CD4-positive, CD25-positive, alpha-beta regulatory T cell (primary cell): ENCODE data around the gene OSM. TPM values are rescaled to one million over a fixed set of nuclear protein-coding genes. Genes with fewer than 3 reads are reported as not detected.
"Not testable (repeated sequence)": the region's sequence is repeated elsewhere in the genome, so short reads cannot be mapped to it uniquely, and the experiment has no call there.

Experiments used
- ATAC-seq, 2 donors: fragments of 150-1000 bp; cut with Tn5 transposase; one replicate each; pipeline ENCODE4 v1.10.0; 2021; ENCODE audit warnings: low read depth in 2 of 2, moderate number of reproducible peaks in 2 of 2, moderate library complexity in 1 of 2
- DNase-seq, 3 donors: peaks; one replicate each; pipeline versions ENCODE4 v3.0.0 to v3.0.0-alpha.2; 2012 to 2022; ENCODE audit warnings: mixed read lengths in 1 of 3
- H3K27ac ChIP-seq: one replicate; pipeline ENCODE4 v1.7.0; 2013; ENCODE audit warnings: mild to moderate bottlenecking, low read length; ENCODE audit not compliant: insufficient read depth, poor library complexity, severe bottlenecking
- H3K27me3 ChIP-seq: one replicate; pipeline ENCODE4 v1.7.0; 2013; ENCODE audit warnings: low read length; ENCODE audit not compliant: control insufficient read depth, insufficient read depth
- H3K36me3 ChIP-seq: one replicate; pipeline ENCODE4 v1.7.0; 2013; ENCODE audit warnings: mild to moderate bottlenecking, low read length, moderate library complexity; ENCODE audit not compliant: control insufficient read depth, insufficient read depth
- H3K4me1 ChIP-seq: 2 replicates; pipeline ENCODE4 v1.7.0; 2013; ENCODE audit warnings: mild to moderate bottlenecking, low read length; ENCODE audit not compliant: insufficient read depth, control insufficient read depth, poor library complexity, severe bottlenecking
- H3K4me3 ChIP-seq: one replicate; pipeline ENCODE4 v1.7.0; 2013; ENCODE audit warnings: low read depth, mild to moderate bottlenecking, low read length, moderate library complexity
- H3K9me3 ChIP-seq, 2 experiments: 1 replicate in 1 of 2; 2 replicates in 1 of 2; pipeline ENCODE4 v1.7.0; 2013; ENCODE audit warnings: low read length in 2 of 2, mild to moderate bottlenecking in 1 of 2, moderate library complexity in 1 of 2; ENCODE audit not compliant: control insufficient read depth in 2 of 2
- H3K27ac Mint-ChIP-seq, 3 donors: one replicate each; pipeline ENCODE4 v1.8.0; 2020 to 2022; ENCODE audit warnings: mild to moderate bottlenecking in 3 of 3, mixed read lengths in 3 of 3, moderate library complexity in 2 of 3
- H3K27me3 Mint-ChIP-seq: one replicate; pipeline ENCODE4 v1.8.0; 2022; ENCODE audit warnings: mild to moderate bottlenecking, mixed read lengths
- H3K36me3 Mint-ChIP-seq: one replicate; pipeline ENCODE4 v1.8.0; 2020; ENCODE audit warnings: mixed read lengths
- H3K4me1 Mint-ChIP-seq, 4 donors: one replicate each; pipeline ENCODE4 v1.8.0; 2020 to 2022; ENCODE audit warnings: mixed read lengths in 4 of 4, mild to moderate bottlenecking in 1 of 4
- H3K4me3 Mint-ChIP-seq, 4 donors: one replicate each; pipeline ENCODE4 v1.8.0; 2020 to 2022; ENCODE audit warnings: mild to moderate bottlenecking in 4 of 4, mixed read lengths in 4 of 4, moderate library complexity in 3 of 4
- H3K9me3 Mint-ChIP-seq, 7 donors: one replicate each; pipeline ENCODE4 v1.8.0; 2020 to 2022; ENCODE audit warnings: mixed read lengths in 7 of 7, mild to moderate bottlenecking in 3 of 7, moderate library complexity in 2 of 7
- polyA plus RNA-seq, 4 donors: library from polyadenylated mRNA; unstranded; fragments of 300-500 nt; fragmentation: Illumina TruSeq; gene quantifications; one replicate each; pipeline ENCODE4 v1.2.3, GENCODE V29; 2021
- total RNA-seq: library from RNA; stranded (reverse); gene quantifications from one replicate; pipeline ENCODE4 v1.2.3, GENCODE V29; 2022

OSM gene
- total and polyA plus RNA-seq, 5 donors from 2014 or later = 2.4 to 24.0 (median 6.9) TPM

DNA sequence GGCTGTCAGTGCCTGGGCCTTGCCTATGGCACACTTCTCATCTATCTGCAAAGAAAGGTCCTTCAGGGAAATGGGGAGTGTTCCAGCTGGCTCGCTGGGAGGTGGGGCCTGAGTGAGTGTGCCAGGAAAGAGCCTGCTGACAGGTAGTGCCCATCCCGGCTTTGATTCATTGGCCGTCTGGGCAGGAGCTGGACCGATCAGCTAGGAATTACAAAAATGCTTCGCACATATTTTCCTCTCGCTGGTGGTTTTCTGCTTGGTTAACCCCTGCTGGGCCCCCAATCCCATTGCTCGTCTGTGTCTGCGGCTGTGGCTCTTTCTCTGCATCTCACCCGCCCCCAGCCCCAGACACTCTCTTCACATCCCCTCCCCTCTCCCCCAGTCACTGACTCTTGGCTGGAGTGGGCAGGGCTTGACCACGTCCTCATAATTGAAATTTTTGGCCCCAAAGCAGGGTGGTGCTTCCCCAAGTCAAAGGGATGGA is 30.9 kb downstream of the OSM start:
- Mint-ChIP-seq H3K4me1 (no peaks in the 10 kb centered on the region), H3K27ac (no peak overlapping the region), H3K4me3 (no peak overlapping the region), H3K9me3 (no peaks in the 10 kb centered on the region), H3K36me3 (no peaks in the 10 kb centered on the region), H3K27me3 (no peaks in the 10 kb centered on the region)
- DNase-seq = no peak
- H3K4me3 ChIP-seq = no peak overlapping the region
- ATAC-seq = no peak
- no peaks in the 10 kb centered on the region for H3K27me3 ChIP-seq
- H3K9me3 ChIP-seq = no peaks in the 10 kb centered on the region
- no peaks in the 10 kb centered on the region for H3K4me1 ChIP-seq
- no peak overlapping the region for H3K27ac ChIP-seq
- H3K36me3 ChIP-seq = no peaks in the 10 kb centered on the region

- Mint-ChIP-seq H3K9me3 (no peaks in the 10 kb centered on the region), H3K4me1 (peaks cover 0 to 2% (median 0%) of the 10 kb centered on the region in 4 donors), H3K27me3 (no peaks in the 10 kb centered on the region), H3K4me3 (no peak overlapping the region), H3K27ac (no peak overlapping the region), H3K36me3 (no peaks in the 10 kb centered on the region)
- no peak overlapping the region for H3K27ac ChIP-seq
- no peak overlapping the region for H3K4me3 ChIP-seq
- no peak for ATAC-seq
- no peaks in the 10 kb centered on the region for H3K4me1 ChIP-seq
- no peak for DNase-seq
- no peaks in the 10 kb centered on the region for H3K9me3 ChIP-seq
- no peaks in the 10 kb centered on the region for H3K36me3 ChIP-seq
- no peaks in the 10 kb centered on the region for H3K27me3 ChIP-seq
Measured at GRCh38 chr22:30234786-30235470, 31.7 kb downstream of the OSM start.

GRCh38 chr22:30234325-30234724 is 32.3 kb downstream of the OSM start:
- H3K9me3 Mint-ChIP-seq, H3K4me3 ChIP-seq, H3K4me1 ChIP-seq, H3K27me3 ChIP-seq, DNase-seq, H3K4me1 Mint-ChIP-seq, H3K36me3 Mint-ChIP-seq, ATAC-seq, H3K36me3 ChIP-seq, H3K27me3 Mint-ChIP-seq, H3K4me3 Mint-ChIP-seq, H3K9me3 ChIP-seq, H3K27ac ChIP-seq, H3K27ac Mint-ChIP-seq: not testable (repeated sequence)

GRCh38 chr22:30233582-30233981 is 33.1 kb downstream of the OSM start:
- Histone ChIP-seq H3K4me1 (no peaks in the 10 kb centered on the region), H3K27ac (no peak overlapping the region), H3K4me3 (no peak overlapping the region), H3K36me3 (no peaks in the 10 kb centered on the region), H3K27me3 (no peaks in the 10 kb centered on the region), H3K9me3 (no peaks in the 10 kb centered on the region)
- no peak overlapping the region for H3K4me3 Mint-ChIP-seq
- H3K36me3 Mint-ChIP-seq = no peaks in the 10 kb centered on the region
- H3K27ac Mint-ChIP-seq = peak overlapping the region in 1 of 3 donors; percentile 46
- H3K4me1 Mint-ChIP-seq = peaks cover 0 to 2% (median 0%) of the 10 kb centered on the region in 4 donors
- no peaks in the 10 kb centered on the region for H3K9me3 Mint-ChIP-seq
- no peak for DNase-seq
- ATAC-seq = no peak
- no peaks in the 10 kb centered on the region for H3K27me3 Mint-ChIP-seq

DNA sequence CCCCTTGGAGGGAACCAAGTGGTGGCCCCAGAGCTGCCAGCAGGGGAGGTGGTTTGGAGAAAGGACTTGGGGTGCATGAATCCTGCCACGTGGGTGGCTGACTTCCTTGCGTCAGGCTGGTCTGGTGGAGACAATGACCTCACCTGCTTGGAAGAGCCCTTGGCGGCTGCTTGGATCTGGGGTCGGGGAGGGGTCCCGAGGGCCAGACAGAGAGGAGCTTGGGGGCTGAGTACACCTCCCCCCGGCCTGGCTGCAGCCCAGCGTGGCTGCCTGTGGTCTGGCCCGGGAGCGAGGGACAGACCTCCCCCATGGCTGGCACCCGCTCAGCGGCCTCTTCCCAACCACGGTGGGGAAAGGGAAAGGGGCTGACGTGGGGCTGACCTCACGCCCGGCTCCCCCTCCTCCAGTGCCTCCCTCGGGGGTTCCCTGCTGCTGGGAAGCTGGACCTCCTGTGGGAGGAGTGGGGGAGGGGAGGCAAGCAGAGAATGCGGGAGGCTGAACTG is 33.9 kb downstream of the OSM start:
- ATAC-seq (no peak), DNase-seq (no peak)
- Mint-ChIP-seq H3K36me3 (no peaks in the 10 kb centered on the region), H3K9me3 (no peaks in the 10 kb centered on the region), H3K4me1 (peaks cover 2 to 5% (median 4%) of the 10 kb centered on the region in 4 donors), H3K27me3 (no peaks in the 10 kb centered on the region), H3K27ac (no peak overlapping the region), H3K4me3 (no peak overlapping the region)
- Histone ChIP-seq H3K36me3 (no peaks in the 10 kb centered on the region), H3K4me1 (no peaks in the 10 kb centered on the region), H3K27me3 (no peaks in the 10 kb centered on the region), H3K9me3 (no peaks in the 10 kb centered on the region), H3K27ac (no peak overlapping the region), H3K4me3 (no peak overlapping the region)

- no peak overlapping the region for H3K27ac Mint-ChIP-seq
- DNase-seq (no peak), ATAC-seq (no peak)
Measured at GRCh38 chr22:30230787-30231461, 35.7 kb downstream of the OSM start.

DNA sequence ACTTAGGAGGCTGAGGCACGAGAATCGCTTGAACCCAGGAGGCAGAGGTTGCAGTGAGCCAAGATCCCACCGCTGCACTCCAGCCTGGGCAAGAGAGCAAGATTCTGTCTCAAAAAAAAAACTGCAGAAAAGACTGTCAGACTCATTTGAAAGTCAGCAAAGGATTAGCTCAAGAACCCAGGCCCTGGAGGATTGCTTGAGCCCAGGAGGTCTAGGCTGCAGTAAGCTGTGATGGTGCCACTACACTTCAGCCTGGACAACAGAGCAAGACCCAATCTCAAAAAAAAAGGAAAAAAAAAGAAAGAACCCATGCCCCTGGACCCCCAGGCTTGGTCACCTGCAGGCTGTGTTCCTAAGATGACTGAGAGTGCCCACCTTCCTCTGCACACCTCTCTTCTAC is 36.3 kb downstream of the OSM start:
- ATAC-seq (no peak), DNase-seq (no peak)
- no peaks in the 10 kb centered on the region for H3K36me3 Mint-ChIP-seq
- no peak overlapping the region for H3K27ac ChIP-seq
- no peaks in the 10 kb centered on the region for H3K9me3 Mint-ChIP-seq
- H3K27me3 ChIP-seq = no peaks in the 10 kb centered on the region
- H3K4me1 ChIP-seq = peaks cover 6% of the 10 kb centered on the region
- H3K27me3 Mint-ChIP-seq = no peaks in the 10 kb centered on the region
- peaks cover 5 to 24% (median 13%) of the 10 kb centered on the region in 4 donors for H3K4me1 Mint-ChIP-seq
- H3K27ac Mint-ChIP-seq = no peak overlapping the region
- no peaks in the 10 kb centered on the region for H3K36me3 ChIP-seq
- no peak overlapping the region for H3K4me3 Mint-ChIP-seq
- H3K4me3 ChIP-seq = no peak overlapping the region
- no peaks in the 10 kb centered on the region for H3K9me3 ChIP-seq

More at GRCh38 chr22:30230787-30231461, 35.7 kb downstream of the OSM start:
- H3K36me3 Mint-ChIP-seq = no peaks in the 10 kb centered on the region
- H3K27me3 Mint-ChIP-seq = no peaks in the 10 kb centered on the region
- Histone ChIP-seq H3K36me3 (no peaks in the 10 kb centered on the region), H3K4me1 (no peaks in the 10 kb centered on the region), H3K27ac (no peak overlapping the region), H3K4me3 (no peak overlapping the region), H3K9me3 (no peaks in the 10 kb centered on the region), H3K27me3 (no peaks in the 10 kb centered on the region)
- H3K4me1 Mint-ChIP-seq = peaks cover 5 to 18% (median 9%) of the 10 kb centered on the region in 4 donors
- H3K4me3 Mint-ChIP-seq = no peak overlapping the region
- H3K9me3 Mint-ChIP-seq = no peaks in the 10 kb centered on the region
